PC-3 (cell line): ENCODE results near the gene HCLS1.

Source experiments
- CTCF ChIP-seq: fragments of 300-600 bp; sonication (generic); conservative IDR thresholded peaks from 2 replicates; pipeline ENCODE4 v1.5.1; 2017; ENCODE audit warnings: antibody characterized with exemption, low read depth, mild to moderate bottlenecking, low read length
- EZH2phosphoT487 ChIP-seq: fragments of 300-600 bp; sonication (generic); IDR thresholded peaks from 2 replicates; pipeline ENCODE4 v1.6.1; 2018; ENCODE audit warnings: mild to moderate bottlenecking, antibody characterized with exemption, low read length, borderline replicate concordance

- TF ChIP-seq CTCF (no peak), EZH2phosphoT487 (no peak)
Observed at GRCh38 chr3:121594850-121595249, 65.9 kb downstream of the HCLS1 start.
